Uterus (tissue), 4 donors: Measurements from ENCODE around the gene LSR. TPM values are rescaled to one million over a fixed set of nuclear protein-coding genes. Genes with fewer than 3 reads are reported as not detected.

Experiments
- DNase-seq, 2 donors: peaks; one replicate each; pipeline ENCODE4 v3.0.0-alpha.2; 2019 to 2020
- H3K27ac ChIP-seq, 2 donors: fragments of 200-600 bp; sonication (generic); 1 replicate in 1 of 2; 2 replicates in 1 of 2; pipeline ENCODE4 v1.5.1; 2016 to 2018
- H3K27me3 ChIP-seq, 2 donors: fragments of 200-600 bp; sonication (generic); one replicate each; pipeline ENCODE4 v1.5.1; 2018 to 2019; ENCODE audit warnings: control low read depth in 1 of 2
- H3K36me3 ChIP-seq, 2 donors: fragments of 200-600 bp; sonication (generic); one replicate each; pipeline ENCODE4 v1.5.1; 2019; ENCODE audit warnings: control low read depth in 1 of 2
- H3K4me1 ChIP-seq, 2 donors: fragments of 200-600 bp; sonication (generic); one replicate each; pipeline ENCODE4 v1.5.1; 2018 to 2019; ENCODE audit warnings: control low read depth in 1 of 2
- H3K4me3 ChIP-seq, 2 donors: fragments of 200-600 bp; sonication (generic); 1 replicate in 1 of 2; 2 replicates in 1 of 2; pipeline ENCODE4 v1.5.1; 2018 to 2019; ENCODE audit warnings: mild to moderate bottlenecking in 1 of 2
- H3K9me3 ChIP-seq, 2 donors: fragments of 200-600 bp; sonication (generic); one replicate each; pipeline ENCODE4 v1.5.1; 2019; ENCODE audit warnings: control low read depth in 1 of 2
- POLR2A ChIP-seq, 2 donors: fragments of 450-650 bp; IDR thresholded peaks; one replicate each; pipeline ENCODE4 v1.6.1; 2016; ENCODE audit warnings: antibody characterized with exemption in 2 of 2, mild to moderate bottlenecking in 1 of 2, moderate library complexity in 1 of 2
- intact Hi-C: fragments of 100-400 bp; cut with DNase I; formaldehyde crosslinking; loops from one replicate; pipeline ENCODE4 v1.15.1; 2023; ENCODE audit warnings: low total_unique reads
- total RNA-seq, 4 donors: library from RNA; depleted of rRNA in 3 of 4; stranded (reverse); fragments of >200 nt in 3 of 4; gene quantifications; one replicate each; pipeline versions ENCODE4 v1.1.0 to v1.2.4, GENCODE V29; 2014 to 2023
- TF ChIP-seq, protein P1 (sequence below), 4 experiments: fragments of 200-600 bp in 2 of 4; fragments of 450-650 bp in 2 of 4; sonication (generic) in 2 of 4; IDR thresholded peaks; one replicate each; pipeline ENCODE4 v1.5.1; 2016 to 2019; ENCODE audit warnings: antibody characterized with exemption in 4 of 4, mild to moderate bottlenecking in 2 of 4, moderate library complexity in 1 of 4
- donor health status: DM: yes; HTN: yes; CAD: no.

Gene LSR
- total RNA-seq, 4 donors from 2014 or later: 7.3 to 37.8 (median 20.2) TPM

DNA sequence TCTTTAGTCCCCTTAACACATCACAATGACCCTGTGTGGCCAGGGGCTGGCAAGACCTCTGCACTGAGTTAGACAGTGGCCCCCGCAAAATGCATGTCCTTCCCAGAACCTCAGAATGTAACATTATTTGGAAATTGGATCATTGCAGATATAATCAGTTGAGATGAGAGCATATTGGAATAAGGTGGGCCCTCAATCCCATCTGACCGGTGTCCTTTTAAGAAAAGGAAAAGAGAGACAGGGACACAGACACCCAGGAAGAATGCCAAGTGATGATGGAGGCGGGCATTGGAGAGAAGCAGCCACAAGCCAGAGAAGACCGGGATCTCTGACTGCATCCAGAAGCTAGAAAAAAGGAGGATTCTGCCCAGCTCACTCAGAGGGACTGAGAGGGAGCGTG lies 22.1 kb upstream of the LSR start:
- no peak for DNase-seq
- Histone ChIP-seq H3K4me1 (no peaks in the 10 kb centered on the region), H3K27ac (no peak overlapping the region), H3K9me3 (no peaks in the 10 kb centered on the region), H3K4me3 (no peak overlapping the region), H3K36me3 (no peaks in the 10 kb centered on the region), H3K27me3 (no peaks in the 10 kb centered on the region)
- TF ChIP-seq POLR2A (IDR thresholded peaks at IDR 0.05): no peak
- TF ChIP-seq, protein P1, sequence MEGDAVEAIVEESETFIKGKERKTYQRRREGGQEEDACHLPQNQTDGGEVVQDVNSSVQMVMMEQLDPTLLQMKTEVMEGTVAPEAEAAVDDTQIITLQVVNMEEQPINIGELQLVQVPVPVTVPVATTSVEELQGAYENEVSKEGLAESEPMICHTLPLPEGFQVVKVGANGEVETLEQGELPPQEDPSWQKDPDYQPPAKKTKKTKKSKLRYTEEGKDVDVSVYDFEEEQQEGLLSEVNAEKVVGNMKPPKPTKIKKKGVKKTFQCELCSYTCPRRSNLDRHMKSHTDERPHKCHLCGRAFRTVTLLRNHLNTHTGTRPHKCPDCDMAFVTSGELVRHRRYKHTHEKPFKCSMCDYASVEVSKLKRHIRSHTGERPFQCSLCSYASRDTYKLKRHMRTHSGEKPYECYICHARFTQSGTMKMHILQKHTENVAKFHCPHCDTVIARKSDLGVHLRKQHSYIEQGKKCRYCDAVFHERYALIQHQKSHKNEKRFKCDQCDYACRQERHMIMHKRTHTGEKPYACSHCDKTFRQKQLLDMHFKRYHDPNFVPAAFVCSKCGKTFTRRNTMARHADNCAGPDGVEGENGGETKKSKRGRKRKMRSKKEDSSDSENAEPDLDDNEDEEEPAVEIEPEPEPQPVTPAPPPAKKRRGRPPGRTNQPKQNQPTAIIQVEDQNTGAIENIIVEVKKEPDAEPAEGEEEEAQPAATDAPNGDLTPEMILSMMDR (IDR thresholded peaks at IDR 0.05): no peak
- intact Hi-C loops: no loop called here

DNA sequence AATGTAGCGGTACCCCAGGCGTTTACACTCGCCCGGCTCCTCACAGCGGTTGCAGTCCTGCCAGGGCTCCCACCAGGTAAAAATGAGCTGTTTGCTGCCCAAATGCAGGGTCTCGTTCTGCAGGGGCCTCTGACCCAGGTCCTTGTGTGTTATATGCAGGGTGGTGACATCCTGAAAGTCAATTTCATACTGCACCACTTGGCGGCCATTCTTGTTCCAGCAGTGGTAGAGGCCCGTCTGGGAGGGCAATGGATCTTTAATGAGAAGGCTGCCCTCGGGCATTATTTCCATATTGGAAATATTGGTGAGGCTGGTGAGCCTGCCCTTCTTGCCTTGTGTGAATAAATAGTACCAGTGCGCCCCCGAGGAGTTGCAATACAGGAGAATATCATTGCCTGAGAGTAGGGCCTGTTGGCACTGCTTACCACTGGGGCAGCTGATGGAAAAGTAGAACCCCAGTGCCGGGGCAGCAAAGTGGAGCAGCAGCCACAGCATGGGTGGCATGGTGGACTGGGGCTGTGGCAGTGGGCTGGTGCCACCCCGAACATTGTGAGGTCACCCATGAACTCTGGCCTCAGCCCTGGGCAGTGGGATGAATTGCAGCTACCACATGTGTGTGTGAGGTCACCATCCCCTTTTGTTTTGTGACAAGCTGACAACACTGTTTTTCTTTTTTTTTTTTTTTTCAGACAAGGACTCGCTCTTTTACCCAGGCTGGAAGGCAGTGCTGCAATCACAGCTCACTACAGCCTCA lies 20.4 kb upstream of the LSR start, which contains the start of gene FAM187B:
FAM187B (minus strand) TSS at position 563 of the 754 bp plus-strand sequence; CDS start at position 504, 59 bp downstream.
- H3K27me3 ChIP-seq: no peaks in the 10 kb centered on the region
- H3K4me1 ChIP-seq: no peaks in the 10 kb centered on the region
- TF ChIP-seq POLR2A (IDR thresholded peaks at IDR 0.05): no peak
- TF ChIP-seq, protein P1 (IDR thresholded peaks at IDR 0.05): no peak
- no peak for DNase-seq
- no peak within 1 kb of the TSS for H3K27ac ChIP-seq
- no peak within 1 kb of the TSS for H3K4me3 ChIP-seq
- no peaks in the 10 kb centered on the region for H3K36me3 ChIP-seq
- no peaks in the 10 kb centered on the region for H3K9me3 ChIP-seq
- intact Hi-C loops: no loop called here

DNA sequence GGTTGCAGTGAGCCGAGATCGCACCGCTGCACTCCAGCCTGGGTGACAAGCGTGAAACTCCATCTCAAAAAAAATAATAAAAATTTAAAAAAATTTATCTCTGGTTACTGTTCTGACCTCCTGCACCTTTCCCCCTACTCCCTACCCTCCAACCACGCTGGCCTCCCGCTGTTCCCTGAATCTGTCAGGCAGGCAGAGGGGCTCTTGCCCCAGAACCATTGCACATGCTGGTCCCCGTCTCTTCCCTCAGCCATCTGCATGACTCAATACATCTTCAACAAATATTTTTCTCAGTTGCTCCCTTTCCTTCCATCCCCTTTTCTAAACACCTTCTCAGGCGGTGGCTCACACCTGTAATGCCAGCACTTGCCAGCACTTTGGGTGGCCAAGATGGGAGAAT lies 19.2 kb upstream of the LSR start:
- Histone ChIP-seq H3K36me3 (no peaks in the 10 kb centered on the region), H3K27me3 (no peaks in the 10 kb centered on the region), H3K4me3 (no peak overlapping the region), H3K27ac (no peak overlapping the region), H3K4me1 (no peaks in the 10 kb centered on the region), H3K9me3 (no peaks in the 10 kb centered on the region)
- intact Hi-C loops: no loop called here
- DNase-seq: no peak
- TF ChIP-seq, protein P1 (IDR thresholded peaks at IDR 0.05): no peak
- no peak for TF ChIP-seq POLR2A (IDR thresholded peaks at IDR 0.05)

DNA sequence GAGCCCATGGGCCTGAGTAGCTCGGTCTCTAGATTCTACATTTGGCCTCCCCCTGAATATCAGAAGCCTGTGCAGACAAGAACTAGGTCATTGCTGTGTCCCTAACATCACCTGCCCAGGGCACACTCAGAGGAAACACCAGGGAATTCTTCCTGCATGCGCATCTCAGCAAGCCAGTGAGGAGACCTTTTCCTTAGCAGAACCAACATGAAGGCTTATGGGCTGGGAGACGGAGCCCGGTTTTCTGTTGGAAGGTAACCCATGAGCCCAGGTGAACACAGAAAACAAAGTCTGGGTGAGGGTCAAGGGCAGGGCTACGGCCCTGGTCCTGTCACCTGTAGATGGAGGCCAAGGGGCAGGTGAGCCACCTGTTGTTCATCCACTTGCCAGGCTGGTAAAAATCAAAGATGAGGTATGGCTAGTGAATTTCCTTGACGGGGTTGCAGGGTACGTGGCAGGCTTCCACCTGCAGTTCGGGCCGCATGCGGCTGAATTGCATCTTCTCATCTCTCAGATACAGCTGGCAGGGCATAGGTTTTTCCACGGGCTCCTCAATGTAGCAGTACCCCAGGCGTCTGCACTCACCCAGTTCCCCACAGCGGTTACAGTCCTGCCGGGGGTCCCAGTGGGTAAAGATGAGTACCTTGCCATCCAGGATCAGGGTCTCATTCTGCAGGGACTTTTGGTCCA lies 16.7 kb upstream of the LSR start:
- TF ChIP-seq POLR2A (IDR thresholded peaks at IDR 0.05): no peak
- TF ChIP-seq, protein P1 (IDR thresholded peaks at IDR 0.05): no peak
- no peak overlapping the region for H3K4me3 ChIP-seq
- no peaks in the 10 kb centered on the region for H3K36me3 ChIP-seq
- no peak overlapping the region for H3K27ac ChIP-seq
- H3K9me3 ChIP-seq: no peaks in the 10 kb centered on the region
- H3K27me3 ChIP-seq: no peaks in the 10 kb centered on the region
- intact Hi-C loops: no loop called here
- H3K4me1 ChIP-seq: no peaks in the 10 kb centered on the region
- no peak for DNase-seq

DNA sequence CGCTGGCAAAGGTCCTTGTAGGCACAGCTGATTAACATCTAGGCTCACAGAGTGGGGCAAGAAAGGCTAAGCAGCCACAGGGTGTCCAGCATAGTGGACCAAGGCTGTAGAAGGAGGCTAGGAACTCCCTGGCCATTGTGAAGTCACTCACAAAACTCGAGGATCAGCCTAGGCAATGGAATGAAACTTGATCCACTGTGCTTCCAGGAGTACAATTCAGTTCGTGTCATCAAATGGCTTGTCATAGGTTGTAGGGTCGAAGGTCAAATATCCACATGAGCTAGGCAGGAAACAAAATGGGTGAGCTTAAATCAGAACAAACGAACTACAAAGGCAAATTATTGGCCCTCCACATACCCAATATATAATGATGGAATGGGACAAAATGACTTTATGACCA lies 15.9 kb upstream of the LSR start:
- no peak for TF ChIP-seq POLR2A (IDR thresholded peaks at IDR 0.05)
- TF ChIP-seq, protein P1 (IDR thresholded peaks at IDR 0.05): no peak
- Histone ChIP-seq H3K9me3 (no peaks in the 10 kb centered on the region), H3K27me3 (no peaks in the 10 kb centered on the region), H3K4me1 (no peaks in the 10 kb centered on the region), H3K4me3 (no peak overlapping the region), H3K27ac (no peak overlapping the region), H3K36me3 (no peaks in the 10 kb centered on the region)
- intact Hi-C loops: no loop called here
- DNase-seq: no peak
